ENCODE results near the gene ARPC1A. TPM values are rescaled to one million over a fixed set of nuclear protein-coding genes. Genes with fewer than 3 reads are reported as not detected.

ARPC1A gene
- total RNA-seq, 1 experiment from 2014 or later = 201 TPM

GRCh38 chr7:99404977-99405320 lies 79.3 kb downstream of the ARPC1A start:
- H3K4me1 ChIP-seq = peaks cover 9% of the 10 kb centered on the region
- peaks cover 9% of the 10 kb centered on the region for H3K36me3 ChIP-seq (ENCODE audit: control insufficient read depth, insufficient read depth, low read length)
- no peaks in the 10 kb centered on the region for H3K9me3 ChIP-seq
- ChIA-PET POLR2A (no interaction called here), CTCF (no interaction called here)
- Mint-ChIP-seq H3K9me3 (ENCODE audit: unreplicated experiment) (no peaks in the 10 kb centered on the region), H3K27me3 (ENCODE audit: insufficient read depth, unreplicated experiment) (no peaks in the 10 kb centered on the region), H3K27ac (ENCODE audit: unreplicated experiment) (no peak overlapping the region), H3K36me3 (ENCODE audit: insufficient read depth, unreplicated experiment) (peaks cover 78% of the 10 kb centered on the region), H3K4me1 (ENCODE audit: low read depth, unreplicated experiment) (peaks cover 17% of the 10 kb centered on the region), H3K4me3 (ENCODE audit: unreplicated experiment) (no peak overlapping the region)
- no peak overlapping the region for H3K4me3 ChIP-seq (ENCODE audit: low read depth, low read length)
- no TSS peak for BruUV-seq (replicated peaks)
- H3K27me3 ChIP-seq (replicated peaks; ENCODE audit: control insufficient read depth, insufficient read depth, low read length) = no peaks in the 10 kb centered on the region
- no peak for DNase-seq
- intact Hi-C loops (cut with micrococcal nuclease; ENCODE audit: unreplicated experiment) = no loop called here
- no peak for TF ChIP-seq CTCF (IDR thresholded peaks at IDR 0.05; ENCODE audit: insufficient read depth in 1 of 2, low read depth in 1 of 2, low read length in 1 of 2, severe bottlenecking in 1 of 2, unreplicated experiment in 1 of 2)

GRCh38 chr7:99406557-99406956 lies 80.9 kb downstream of the ARPC1A start:
- intact Hi-C loops (cut with micrococcal nuclease; ENCODE audit: unreplicated experiment) = no loop called here
- no peak for TF ChIP-seq CTCF (IDR thresholded peaks at IDR 0.05; ENCODE audit: insufficient read depth in 1 of 2, low read depth in 1 of 2, low read length in 1 of 2, severe bottlenecking in 1 of 2, unreplicated experiment in 1 of 2)
- H3K27me3 ChIP-seq (replicated peaks; ENCODE audit: control insufficient read depth, insufficient read depth, low read length) = no peaks in the 10 kb centered on the region
- no peak overlapping the region for H3K27ac Mint-ChIP-seq (ENCODE audit: unreplicated experiment)
- no peak overlapping the region for H3K4me3 ChIP-seq (ENCODE audit: low read depth, low read length)
- peaks cover 27% of the 10 kb centered on the region for H3K4me1 Mint-ChIP-seq (ENCODE audit: low read depth, unreplicated experiment)
- peak overlapping the region; percentile 91 for H3K4me3 Mint-ChIP-seq (ENCODE audit: unreplicated experiment)
- peaks cover 9% of the 10 kb centered on the region for H3K4me1 ChIP-seq
- H3K36me3 Mint-ChIP-seq (ENCODE audit: insufficient read depth, unreplicated experiment) = peaks cover 78% of the 10 kb centered on the region
- peaks cover 7% of the 10 kb centered on the region for H3K36me3 ChIP-seq (ENCODE audit: control insufficient read depth, insufficient read depth, low read length)
- POLR2A ChIA-PET = no interaction called here
- CTCF ChIA-PET = no interaction called here
- H3K9me3 ChIP-seq = no peaks in the 10 kb centered on the region
- H3K27me3 Mint-ChIP-seq (ENCODE audit: insufficient read depth, unreplicated experiment) = no peaks in the 10 kb centered on the region
- no peak for DNase-seq
- H3K9me3 Mint-ChIP-seq (ENCODE audit: unreplicated experiment) = no peaks in the 10 kb centered on the region
- BruUV-seq (replicated peaks) = no TSS peak

- no TSS peak for BruUV-seq (replicated peaks)
- H3K9me3 Mint-ChIP-seq (ENCODE audit: unreplicated experiment) = no peaks in the 10 kb centered on the region
- no peaks in the 10 kb centered on the region for H3K27me3 Mint-ChIP-seq (ENCODE audit: insufficient read depth, unreplicated experiment)
- H3K4me3 Mint-ChIP-seq (ENCODE audit: unreplicated experiment) = peak overlapping the region; percentile 91
- intact Hi-C loops (cut with micrococcal nuclease; ENCODE audit: unreplicated experiment) = loop anchor here (2.0 kb wide), 2 partner anchors 25 to 35 kb away; no protein-coding TSS in a partner anchor
- DNase-seq = peak in 1 of 2 experiments; percentile 43
- ChIA-PET POLR2A (interaction anchor here (1.0 to 1.9 kb wide), 6 partner anchors 8 to 209 kb away, joined by 3 to 17 read pairs (median 6); partner anchors contain the start of gene ZSCAN25), CTCF (interaction anchor here (1.6 to 1.9 kb wide), 2 partner anchors 13 to 35 kb away, joined by 3 to 5 read pairs; no protein-coding TSS in a partner anchor)
- Histone ChIP-seq H3K36me3 (ENCODE audit: control insufficient read depth, insufficient read depth, low read length) (peaks cover 9% of the 10 kb centered on the region), H3K9me3 (no peaks in the 10 kb centered on the region), H3K27me3 (replicated peaks; ENCODE audit: control insufficient read depth, insufficient read depth, low read length) (no peaks in the 10 kb centered on the region), H3K4me1 (peaks cover 9% of the 10 kb centered on the region), H3K4me3 (ENCODE audit: low read depth, low read length) (peak overlapping the region; percentile 94)
- H3K4me1 Mint-ChIP-seq (ENCODE audit: low read depth, unreplicated experiment) = peaks cover 25% of the 10 kb centered on the region
- H3K27ac Mint-ChIP-seq (ENCODE audit: unreplicated experiment) = peak overlapping the region; percentile 92
- TF ChIP-seq CTCF (IDR thresholded peaks at IDR 0.05; ENCODE audit: insufficient read depth in 1 of 2, low read depth in 1 of 2, low read length in 1 of 2, severe bottlenecking in 1 of 2, unreplicated experiment in 1 of 2) = no peak
- H3K36me3 Mint-ChIP-seq (ENCODE audit: insufficient read depth, unreplicated experiment) = peaks cover 78% of the 10 kb centered on the region
Measured at GRCh38 chr7:99407872-99408378, 82.2 kb downstream of the ARPC1A start.

Measured in Caco-2 (cell line).